Prostate gland (tissue), 2 donors: ENCODE measurements around the gene FGF7.

Source experiments
- CTCF ChIP-seq, 4 experiments: fragments of 200-600 bp in 2 of 4; fragments of 450-650 bp in 2 of 4; sonication (generic) in 2 of 4; IDR thresholded peaks; 1 replicate in 3 of 4; 2 replicates in 1 of 4; pipeline ENCODE4 v1.5.1; 2016 to 2019; ENCODE audit warnings: antibody characterized with exemption in 4 of 4, mild to moderate bottlenecking in 2 of 4, moderate library complexity in 2 of 4
- POLR2A ChIP-seq: fragments of 450-650 bp; IDR thresholded peaks from one replicate; pipeline ENCODE4 v1.6.1; 2016; ENCODE audit warnings: antibody characterized with exemption, mild to moderate bottlenecking
- POLR2AphosphoS5 ChIP-seq: sonication (generic); formaldehyde crosslinking; IDR thresholded peaks from one replicate; pipeline ENCODE4 v1.6.1; 2017; ENCODE audit warnings: antibody characterized with exemption

- TF ChIP-seq CTCF (IDR thresholded peaks at IDR 0.05) (no peak), POLR2A (no peak), POLR2AphosphoS5 (peak; percentile 21)
Observed at GRCh38 chr15:49458145-49458544, 35.1 kb downstream of the FGF7 start.
